ENCODE data around the gene MAGI1.

DNA sequence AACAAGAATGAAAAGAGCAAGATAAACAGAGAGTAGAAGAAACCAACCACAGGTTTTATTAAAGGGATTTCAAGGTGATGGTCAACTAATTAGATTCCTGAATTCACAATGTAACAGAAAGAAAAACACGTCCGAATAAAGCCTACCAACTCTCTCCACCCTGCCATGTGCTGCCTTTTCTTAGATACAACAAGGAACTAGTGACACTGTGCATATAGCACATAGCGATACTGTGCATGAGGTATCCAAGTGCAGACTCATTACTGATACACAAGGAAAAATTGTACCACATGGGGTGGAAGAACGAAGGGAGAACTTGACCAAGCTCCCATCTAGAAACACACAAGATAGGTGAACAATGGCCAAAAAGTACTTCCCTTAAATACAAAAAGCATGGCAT is 154.6 kb downstream of the MAGI1 start:
- TF ChIP-seq, protein P1, sequence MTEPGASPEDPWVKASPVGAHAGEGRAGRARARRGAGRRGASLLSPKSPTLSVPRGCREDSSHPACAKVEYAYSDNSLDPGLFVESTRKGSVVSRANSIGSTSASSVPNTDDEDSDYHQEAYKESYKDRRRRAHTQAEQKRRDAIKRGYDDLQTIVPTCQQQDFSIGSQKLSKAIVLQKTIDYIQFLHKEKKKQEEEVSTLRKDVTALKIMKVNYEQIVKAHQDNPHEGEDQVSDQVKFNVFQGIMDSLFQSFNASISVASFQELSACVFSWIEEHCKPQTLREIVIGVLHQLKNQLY (CRISPR knock-in tag; IDR thresholded peaks at IDR 0.05): no peak
- TF ChIP-seq ZNF317 (CRISPR knock-in tag; IDR thresholded peaks at IDR 0.05; ENCODE audit: borderline replicate concordance, low read depth) (no peak), ZNF263 (CRISPR knock-in tag; IDR thresholded peaks at IDR 0.05; ENCODE audit: low read depth) (no peak), TEAD1 (CRISPR knock-in tag; IDR thresholded peaks at IDR 0.05) (no peak), TEAD4 (CRISPR knock-in tag; IDR thresholded peaks at IDR 0.05) (no peak)
- TF ChIP-seq, protein P2, sequence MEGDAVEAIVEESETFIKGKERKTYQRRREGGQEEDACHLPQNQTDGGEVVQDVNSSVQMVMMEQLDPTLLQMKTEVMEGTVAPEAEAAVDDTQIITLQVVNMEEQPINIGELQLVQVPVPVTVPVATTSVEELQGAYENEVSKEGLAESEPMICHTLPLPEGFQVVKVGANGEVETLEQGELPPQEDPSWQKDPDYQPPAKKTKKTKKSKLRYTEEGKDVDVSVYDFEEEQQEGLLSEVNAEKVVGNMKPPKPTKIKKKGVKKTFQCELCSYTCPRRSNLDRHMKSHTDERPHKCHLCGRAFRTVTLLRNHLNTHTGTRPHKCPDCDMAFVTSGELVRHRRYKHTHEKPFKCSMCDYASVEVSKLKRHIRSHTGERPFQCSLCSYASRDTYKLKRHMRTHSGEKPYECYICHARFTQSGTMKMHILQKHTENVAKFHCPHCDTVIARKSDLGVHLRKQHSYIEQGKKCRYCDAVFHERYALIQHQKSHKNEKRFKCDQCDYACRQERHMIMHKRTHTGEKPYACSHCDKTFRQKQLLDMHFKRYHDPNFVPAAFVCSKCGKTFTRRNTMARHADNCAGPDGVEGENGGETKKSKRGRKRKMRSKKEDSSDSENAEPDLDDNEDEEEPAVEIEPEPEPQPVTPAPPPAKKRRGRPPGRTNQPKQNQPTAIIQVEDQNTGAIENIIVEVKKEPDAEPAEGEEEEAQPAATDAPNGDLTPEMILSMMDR (IDR thresholded peaks at IDR 0.05): no peak

Measured in WTC11 (cell line).